ENCODE measurements around the gene CADM3.

The CADM3 gene

DNA sequence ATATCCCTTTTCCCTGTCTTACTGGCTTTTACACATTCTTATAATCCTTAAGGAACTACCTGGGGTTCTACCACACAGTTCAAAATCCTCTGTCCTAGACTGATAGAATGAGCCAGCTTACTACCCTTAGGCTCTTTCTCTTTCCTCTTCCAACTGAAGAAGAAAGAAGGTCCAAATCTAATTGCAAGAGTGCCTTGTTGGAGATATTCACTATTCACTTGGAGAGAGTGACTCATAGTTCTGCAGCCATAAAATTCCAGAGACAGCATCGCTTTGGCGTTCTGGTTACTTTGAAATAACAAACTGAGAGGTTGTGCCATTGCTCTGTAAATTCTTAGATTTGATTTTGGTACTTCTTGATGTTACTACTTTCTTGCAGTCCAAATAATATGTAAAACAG lies 4.2 kb downstream of the CADM3 start:
- DNase-seq = no peak

DNA sequence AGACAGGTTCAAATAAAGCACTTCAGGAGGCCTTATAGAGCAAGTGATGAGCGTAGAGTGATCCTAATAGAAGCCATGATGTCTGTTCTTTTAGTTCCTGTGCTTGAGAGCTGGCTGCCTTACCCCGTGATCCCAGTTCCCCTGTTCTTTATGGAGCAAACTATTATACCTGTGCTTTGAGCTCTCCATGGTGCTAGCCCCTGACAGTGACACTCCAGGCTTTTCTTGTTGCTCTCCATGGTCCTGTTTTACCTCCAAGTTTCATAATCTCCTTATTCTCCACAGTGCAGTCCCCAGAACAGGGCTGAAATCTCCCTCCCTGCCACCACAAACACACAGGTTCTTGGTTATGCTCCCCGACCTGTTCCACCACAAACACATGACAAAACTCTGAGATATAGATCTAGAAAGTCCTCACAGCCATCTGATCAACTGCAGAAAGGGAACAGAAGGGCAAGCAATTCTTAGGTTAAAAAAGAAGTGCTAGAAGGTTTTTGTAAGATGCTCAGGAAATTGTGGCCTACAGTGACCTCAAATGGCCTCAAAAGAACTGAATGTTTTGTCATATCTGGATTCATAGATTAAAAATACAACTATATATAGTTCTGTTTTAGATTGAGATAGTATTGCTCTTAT lies 6.0 kb downstream of the CADM3 start:
- peak; percentile 8 for DNase-seq

DNA sequence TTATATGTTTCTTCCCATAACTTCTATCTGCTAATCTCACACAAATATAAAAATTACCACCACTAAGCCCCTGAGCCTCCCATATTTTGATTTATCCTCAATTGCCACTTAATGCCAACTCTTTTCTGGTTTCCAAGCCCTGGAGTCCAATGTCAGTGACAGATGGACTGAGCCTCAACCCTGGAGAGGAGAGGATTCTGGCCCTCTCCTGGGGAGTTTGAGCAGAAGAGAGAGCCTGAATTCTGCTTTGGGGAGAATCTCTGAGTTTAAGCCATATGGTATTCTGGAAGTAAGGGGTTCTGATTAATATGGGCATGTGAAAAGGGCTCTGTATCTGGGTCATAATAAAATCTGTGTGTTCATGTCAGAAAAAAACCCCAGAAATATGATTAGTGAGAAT lies 8.5 kb downstream of the CADM3 start:
- no peak for DNase-seq

DNA sequence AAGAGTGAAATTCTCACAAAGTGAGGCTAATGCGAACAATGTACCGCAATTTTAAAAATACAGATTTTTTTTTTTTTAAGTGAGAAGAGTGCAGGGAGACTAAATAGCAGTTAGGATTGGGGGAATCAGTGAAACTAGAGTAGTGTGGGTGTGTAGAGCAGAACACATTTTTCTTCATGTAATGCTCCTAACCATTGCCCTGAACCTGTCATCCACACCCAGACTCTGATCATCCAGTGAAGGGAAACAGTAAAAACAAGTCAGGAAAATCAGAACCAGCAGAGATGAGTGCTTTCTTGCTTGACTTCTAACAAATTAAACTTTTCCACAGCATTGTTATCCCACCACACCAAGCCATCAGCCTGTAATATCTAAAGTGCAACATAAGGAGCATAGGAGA lies 9.1 kb downstream of the CADM3 start:
- DNase-seq = no peak

DNA sequence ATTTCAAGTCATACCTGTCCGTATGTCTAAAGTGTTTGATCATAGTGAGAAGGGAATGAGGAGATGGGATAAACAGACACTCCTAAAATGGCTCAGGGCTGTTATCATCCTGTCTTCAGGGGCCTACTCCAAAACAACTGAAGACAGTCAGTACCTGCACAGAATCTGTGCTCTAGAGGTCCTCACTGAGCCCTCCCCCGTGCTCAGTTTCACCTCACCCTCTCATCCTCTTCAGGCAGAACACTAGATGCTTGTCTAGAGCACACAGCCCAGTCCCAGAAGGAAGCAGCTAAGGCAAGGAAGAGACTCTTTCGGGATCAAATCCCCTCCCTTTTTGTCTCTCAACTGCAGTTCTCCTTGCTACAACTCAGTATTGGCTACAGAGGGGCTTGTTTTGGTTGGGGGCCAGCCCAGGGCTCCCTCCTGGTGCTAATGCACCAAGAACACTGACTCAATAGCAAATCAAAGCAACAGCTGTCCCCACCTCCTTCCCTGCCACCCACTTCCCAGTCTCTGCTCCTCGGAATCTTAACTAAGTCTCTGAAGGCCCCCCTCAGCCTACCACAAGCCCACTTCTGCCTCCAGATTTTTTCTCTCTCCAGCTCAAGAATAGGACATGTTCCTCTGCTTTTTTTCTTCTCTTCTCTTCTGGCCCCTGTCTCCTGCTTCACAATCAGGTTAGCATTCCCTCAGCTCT lies 10.1 kb downstream of the CADM3 start:
- DNase-seq = no peak

DNA sequence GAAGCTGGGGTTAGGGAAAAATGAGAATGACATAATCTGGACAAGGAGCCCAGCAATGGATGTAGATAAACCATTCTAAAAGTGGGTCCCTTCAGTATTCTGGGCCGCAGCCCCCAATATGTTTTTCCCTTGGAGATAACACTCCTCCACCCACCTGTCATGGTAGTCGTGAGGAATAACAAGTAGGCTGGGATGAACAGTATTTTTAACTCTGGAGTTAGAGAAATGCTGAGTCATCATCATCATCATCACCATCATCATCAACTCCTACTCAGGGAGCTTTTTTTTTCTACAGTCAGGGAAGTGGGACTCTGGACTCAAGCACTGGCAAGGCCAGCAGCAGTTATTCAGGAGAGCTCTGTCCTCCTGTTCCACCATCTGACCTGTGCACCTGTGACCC lies 12.8 kb downstream of the CADM3 start:
- DNase-seq = no peak

DNA sequence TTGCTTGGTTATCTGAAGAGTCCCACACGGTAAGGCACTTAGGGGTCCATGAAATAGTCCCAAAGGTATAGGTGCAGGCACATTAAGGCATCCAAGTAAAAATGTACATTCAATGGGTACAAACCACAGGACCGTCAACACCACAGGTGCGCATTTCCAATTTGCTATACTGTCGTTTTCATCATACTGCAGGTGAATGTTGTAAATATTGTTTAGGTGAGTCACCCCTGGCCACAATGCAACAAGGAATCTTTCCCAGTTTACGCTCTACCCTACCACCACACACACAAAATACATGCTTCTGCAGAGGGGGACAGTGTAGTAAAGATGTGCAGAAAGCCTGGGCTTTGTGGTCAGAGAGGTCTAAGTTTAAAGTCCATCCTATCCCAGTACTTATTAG lies 13.7 kb downstream of the CADM3 start:
- no peak for DNase-seq

DNA sequence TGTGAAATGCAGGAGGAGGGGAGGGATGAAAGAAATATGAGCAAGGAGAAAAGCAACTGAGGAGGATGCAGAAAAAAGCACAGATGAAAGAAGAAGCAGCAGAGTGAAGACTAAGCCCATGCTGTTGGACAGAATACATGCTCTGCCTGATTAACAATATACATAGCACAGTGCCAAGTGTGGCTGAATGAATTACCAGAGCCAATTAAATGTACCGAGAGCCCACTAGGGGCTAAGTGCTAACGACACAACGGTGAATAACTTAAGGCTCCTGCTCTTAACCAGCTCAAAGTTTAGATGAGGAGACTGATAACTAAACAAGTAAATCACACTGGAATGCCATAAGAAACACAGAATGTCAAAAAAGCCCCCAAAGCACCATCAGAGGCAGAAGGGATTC lies 15.6 kb downstream of the CADM3 start:
- DNase-seq = no peak

DNA sequence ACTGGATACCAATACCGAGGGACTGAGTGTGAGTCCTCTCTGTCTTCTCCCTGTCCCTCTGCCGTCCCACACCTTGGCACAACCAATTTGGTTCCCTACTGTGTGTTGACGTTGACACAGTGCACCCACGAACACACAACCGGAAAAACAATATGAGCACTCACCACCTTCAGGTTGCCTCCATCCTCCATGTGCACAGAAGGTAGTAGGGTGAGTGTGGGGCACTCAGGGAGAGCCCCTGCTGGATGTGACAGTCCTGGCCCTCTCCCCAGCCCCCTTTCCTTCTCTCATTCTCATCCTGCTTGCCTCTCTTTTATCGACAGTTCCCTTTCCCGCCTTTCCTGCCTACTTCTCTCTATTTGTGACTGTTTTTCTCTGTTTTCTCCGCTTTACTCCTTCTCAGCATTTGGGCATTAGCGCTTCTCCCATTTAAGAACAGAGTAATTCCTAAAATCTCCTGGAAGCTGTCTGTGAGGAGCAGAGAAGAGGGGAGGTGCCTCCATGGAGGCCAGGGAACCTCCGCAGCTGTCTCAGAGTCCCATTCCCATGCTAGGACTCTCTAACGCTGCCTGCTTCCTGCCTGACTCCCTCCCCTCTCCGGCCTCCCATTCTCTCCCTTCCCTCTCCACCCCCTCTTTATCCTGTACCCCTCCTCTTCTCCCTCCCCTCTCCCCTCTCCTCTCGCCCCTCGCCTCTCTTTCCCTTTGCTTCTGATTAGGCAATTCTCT lies 16.4 kb downstream of the CADM3 start:
- DNase-seq = no peak

DNA sequence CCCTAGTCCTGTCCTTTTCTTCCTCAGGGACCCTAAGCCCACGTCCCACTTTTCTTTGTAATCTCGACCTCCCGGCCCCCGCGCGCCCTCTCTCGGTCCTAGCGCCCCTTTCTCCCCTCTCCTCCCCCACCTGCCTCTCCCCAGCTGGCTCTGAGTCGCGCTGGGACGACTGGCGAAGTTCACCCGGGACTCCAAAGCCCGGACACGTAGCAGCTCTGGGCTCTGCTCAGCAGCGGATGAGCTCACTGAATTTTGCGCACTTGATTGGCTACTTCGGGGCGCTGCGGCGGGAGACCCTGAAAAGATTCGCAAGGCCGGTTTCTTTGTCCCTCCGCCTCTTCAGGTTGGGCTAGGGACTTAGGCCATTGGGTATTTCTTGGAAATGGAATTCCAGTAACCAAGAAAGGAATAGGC lies 17.0 kb downstream of the CADM3 start:
- no peak for DNase-seq

DNA sequence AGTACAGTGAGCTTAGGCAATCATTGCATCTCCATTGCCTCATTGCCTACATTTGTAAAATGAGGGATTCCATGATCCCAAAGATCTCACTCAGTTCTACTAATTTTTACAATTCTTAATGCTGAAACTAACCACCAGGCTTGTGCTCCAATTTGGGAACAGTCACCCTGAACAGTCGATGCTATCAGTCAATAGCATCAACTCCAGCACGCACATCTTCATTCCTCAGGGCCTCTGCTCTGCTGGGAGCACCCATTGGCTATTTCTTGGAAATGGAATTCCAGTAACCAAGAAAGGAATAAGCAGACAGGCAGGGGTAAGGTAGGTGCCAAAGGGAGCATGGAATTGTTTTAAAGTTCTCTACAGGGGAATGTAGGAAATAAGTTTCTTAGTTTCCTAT lies 19.0 kb downstream of the CADM3 start:
- DNase-seq = no peak

DNA sequence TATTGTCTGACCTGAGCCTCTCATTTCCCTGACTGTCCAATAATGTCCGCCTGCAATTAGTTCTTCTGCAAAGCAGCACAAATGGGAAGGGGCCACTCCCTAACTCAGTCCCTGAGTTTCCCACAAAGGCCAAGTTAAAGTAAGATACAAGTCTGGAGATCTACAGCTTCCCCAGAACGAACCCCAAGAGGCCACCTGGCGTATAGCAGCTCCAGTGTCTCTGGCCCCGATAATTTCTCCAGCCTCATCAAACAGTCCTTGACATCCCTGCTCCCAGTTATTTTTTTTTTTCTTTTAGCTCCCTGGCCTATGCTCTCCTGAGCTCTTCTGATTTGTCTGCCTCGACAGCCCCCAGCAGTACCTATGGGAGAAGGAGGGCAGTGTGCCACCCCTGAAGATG lies 25.1 kb downstream of the CADM3 start:
- DNase-seq = no peak

DNA sequence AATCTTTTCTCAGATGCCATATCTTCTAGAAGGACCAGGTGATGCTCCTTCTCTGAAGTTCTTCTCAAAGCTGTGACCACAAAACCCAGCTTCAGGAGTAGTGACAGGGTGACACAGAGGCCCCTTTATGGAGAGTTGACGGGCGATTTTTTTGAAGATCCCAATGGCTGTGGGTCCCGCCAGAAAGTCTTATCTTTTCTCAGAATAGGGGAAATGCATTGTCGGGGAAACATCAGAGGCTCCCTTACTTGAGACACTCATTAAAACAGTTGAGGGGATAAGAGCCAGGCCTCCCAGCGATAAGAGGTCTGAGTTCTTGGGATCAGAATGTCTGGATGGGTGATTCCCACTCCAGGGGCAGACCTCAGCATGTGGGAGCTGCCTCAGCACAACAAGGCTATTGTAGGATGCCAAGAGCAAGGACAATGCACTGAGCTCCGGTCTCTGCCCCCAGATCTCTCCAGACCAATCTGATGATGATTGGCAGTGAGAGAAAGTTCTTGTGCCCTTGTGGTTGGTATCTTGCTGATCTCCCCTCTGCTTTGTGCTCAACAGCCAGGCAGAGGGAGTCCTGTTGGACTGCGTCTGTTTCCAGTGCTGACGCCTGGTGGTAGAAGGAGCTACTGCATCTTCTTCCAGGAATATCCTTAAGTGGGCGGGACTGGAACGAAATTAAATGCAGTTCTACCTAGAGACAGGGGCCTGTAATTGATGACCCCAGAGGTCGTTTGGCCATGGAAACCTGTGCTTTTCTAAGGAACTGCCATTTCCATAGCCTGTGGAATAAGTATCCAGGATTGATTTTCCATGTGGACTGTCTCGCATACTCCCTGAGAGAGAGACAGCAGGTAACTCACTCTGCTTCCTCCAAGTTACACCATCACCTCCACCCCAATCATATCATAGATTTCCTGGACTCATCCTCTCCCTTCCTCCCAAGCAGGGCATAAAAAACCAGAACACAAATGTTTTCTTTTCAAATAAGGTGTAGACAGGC lies 26.4 kb downstream of the CADM3 start:
- DNase-seq = no peak

DNA sequence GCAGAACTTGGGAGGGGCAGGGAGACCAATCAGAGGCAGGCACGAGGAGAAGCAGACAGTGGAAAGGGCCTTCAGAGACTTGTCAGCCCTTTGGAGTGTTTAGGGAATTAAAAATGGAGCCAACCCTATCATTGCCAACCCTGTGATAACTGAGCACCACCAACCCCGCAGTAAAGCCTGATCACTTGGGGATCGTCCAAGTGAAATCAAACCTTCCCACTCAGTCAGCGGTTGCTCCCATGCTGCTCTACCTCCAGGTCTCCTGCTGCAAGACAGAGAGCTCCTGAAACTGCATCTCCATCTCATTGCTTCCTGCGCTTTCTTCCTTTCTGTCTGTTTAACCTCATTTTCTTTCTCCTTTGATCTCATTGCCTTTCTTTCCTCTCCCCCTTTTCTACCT lies 28.5 kb downstream of the CADM3 start:
- DNase-seq = no peak

DNA sequence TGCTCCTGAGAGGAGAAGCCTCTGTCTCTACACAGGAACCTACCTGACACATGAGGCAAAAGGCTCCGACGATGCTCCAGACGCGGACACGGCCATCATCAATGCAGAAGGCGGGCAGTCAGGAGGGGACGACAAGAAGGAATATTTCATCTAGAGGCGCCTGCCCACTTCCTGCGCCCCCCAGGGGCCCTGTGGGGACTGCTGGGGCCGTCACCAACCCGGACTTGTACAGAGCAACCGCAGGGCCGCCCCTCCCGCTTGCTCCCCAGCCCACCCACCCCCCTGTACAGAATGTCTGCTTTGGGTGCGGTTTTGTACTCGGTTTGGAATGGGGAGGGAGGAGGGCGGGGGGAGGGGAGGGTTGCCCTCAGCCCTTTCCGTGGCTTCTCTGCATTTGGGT lies 29.4 kb downstream of the CADM3 start:
- no peak for DNase-seq

DNA sequence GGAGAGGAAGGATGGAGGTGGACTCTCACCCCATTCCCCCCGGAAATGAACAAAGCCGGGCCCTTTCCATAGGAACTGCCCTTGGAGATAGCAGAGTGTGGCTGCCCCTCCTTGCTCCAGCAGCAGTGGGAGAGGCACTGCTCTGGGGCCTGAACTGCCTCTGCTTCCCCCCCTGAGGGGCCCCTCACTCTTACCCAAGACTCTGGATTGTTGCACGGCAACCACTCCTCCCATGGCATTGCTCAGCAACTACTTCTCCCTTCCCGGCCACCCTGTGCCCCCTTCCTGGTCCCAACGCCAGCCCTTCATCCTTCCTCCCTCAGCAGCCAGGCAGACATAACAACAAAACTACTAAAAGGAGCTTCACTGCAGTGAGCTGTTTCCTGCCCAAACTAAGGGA lies 30.2 kb downstream of the CADM3 start:
- DNase-seq = no peak

DNA sequence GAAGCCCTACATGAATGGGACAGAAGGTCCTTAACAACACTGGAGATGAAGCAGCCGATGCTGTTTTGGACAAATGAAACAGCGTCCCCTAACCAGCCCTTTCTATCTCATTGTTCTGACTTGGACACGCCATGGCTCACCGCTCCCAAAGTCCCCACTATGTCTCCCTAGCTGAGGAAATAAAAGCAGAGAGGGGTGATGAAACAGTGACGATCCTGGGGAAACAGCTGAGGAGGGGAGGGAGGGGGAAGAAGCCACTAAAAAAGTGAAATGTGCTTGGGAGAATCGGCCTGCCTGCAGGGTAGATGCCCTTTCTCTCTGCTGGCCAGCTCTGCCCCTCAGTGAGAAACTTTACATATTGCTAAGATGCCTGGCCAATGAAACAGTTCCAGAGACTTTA lies 32.2 kb downstream of the CADM3 start:
- no peak for DNase-seq

DNA sequence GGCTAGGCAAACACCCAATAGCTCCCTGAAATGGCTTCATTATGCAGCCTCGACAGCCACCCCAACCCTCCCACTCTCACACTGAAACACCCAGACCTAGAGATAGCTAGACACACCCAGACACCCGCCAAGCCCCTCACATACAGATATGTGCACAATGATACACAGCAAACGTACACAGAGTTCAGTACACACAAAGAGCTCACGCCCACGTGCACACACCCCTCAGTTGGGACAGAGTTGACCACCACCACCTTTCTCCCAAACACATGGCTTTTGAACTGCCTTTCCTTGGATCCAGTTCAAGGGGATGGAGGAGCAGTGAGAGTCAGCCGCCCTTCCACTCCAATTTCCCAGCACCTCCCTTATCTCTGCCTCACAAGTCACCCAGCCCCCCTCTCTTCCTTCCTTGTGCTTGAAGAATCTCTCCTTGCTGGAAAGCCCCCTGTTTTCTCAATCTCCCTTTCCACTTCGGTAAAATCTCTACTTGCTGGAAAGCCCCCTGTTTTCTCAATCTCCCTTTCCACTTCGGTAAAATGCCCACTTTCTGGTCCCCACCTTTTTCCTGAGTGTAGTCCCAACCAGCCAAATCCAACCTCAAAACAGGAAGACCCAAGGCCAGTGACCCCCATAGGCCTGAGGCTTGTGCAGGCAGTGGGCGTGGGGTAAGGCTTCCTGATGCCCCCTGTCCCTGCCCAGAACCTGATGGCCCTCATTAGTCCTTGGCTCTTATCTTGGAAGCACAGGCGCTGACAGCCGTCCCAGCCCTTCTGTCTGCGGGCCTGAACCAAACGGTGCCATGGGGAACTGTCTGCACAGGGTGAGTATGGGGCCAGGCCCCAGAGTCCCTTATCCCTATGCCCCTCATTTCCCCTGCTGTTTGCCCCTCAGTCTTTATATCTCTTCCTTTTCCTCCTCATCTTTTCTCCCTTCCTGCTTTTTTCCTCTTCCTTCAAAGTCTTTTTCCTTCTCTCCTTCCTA lies 33.0 kb downstream of the CADM3 start, which contains the start of gene ACKR1:
ACKR1 (plus strand) TSS at position 715 of the 981 bp plus-strand sequence; CDS start at position 800, 85 bp downstream.
- DNase-seq = no peak

DNA sequence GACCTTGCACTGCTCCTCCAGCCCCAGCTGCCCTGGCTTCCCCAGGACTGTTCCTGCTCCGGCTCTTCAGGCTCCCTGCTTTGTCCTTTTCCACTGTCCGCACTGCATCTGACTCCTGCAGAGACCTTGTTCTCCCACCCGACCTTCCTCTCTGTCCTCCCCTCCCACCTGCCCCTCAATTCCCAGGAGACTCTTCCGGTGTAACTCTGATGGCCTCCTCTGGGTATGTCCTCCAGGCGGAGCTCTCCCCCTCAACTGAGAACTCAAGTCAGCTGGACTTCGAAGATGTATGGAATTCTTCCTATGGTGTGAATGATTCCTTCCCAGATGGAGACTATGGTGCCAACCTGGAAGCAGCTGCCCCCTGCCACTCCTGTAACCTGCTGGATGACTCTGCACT lies 33.8 kb downstream of the CADM3 start:
- DNase-seq = no peak

DNA sequence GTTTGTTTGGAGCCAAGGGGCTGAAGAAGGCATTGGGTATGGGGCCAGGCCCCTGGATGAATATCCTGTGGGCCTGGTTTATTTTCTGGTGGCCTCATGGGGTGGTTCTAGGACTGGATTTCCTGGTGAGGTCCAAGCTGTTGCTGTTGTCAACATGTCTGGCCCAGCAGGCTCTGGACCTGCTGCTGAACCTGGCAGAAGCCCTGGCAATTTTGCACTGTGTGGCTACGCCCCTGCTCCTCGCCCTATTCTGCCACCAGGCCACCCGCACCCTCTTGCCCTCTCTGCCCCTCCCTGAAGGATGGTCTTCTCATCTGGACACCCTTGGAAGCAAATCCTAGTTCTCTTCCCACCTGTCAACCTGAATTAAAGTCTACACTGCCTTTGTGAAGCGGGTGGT lies 34.7 kb downstream of the CADM3 start:
- no peak for DNase-seq

DNA sequence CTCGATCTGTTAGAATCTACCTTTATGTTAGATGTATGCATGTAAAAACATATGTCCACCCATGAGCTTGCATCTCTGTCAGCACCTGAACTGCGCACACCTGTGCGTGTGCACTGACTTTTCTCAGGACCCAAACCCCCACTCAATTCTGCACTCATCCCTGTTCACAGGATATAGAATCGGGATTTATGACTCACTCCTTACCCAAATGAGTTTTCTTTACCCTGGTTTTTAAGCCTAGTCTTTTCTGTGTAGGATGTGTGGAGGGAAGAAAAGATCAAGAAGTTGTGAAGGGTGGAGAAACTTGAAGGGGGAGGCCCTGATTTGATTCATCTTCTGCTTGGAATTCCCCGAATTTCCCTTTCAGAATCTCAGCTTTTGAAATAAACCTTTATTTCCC lies 35.7 kb downstream of the CADM3 start:
- DNase-seq = no peak

DNA sequence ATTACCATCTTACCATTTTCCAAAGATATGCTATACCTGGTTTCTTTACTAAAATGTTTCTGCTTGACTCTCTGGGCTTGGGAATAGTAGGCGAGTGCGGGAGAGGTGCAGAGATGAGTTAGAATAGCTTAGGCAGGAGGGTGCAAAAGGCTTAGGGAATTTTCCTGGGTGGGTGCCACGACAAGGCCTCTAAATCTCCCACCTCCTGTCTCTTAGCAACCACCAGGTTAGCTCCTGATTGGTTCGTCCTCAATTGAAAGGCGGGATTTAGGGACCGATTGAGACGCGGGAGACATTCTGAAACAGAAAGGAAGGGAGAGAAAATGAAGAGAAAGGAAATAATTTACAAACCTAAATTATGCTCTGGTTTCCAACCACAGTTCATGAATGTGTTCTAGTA lies 36.4 kb downstream of the CADM3 start:
- no peak for DNase-seq

Measured in T1000 (cell line).